ENCODE results near the gene HPCAL1. TPM values are rescaled to one million over a fixed set of nuclear protein-coding genes. Genes with fewer than 3 reads are reported as not detected.

HPCAL1 gene
- total and polyA plus RNA-seq, 2 of the 4 experiments (the other 2 are of a cell fraction) = 8.2 to 33.7 TPM

DNA sequence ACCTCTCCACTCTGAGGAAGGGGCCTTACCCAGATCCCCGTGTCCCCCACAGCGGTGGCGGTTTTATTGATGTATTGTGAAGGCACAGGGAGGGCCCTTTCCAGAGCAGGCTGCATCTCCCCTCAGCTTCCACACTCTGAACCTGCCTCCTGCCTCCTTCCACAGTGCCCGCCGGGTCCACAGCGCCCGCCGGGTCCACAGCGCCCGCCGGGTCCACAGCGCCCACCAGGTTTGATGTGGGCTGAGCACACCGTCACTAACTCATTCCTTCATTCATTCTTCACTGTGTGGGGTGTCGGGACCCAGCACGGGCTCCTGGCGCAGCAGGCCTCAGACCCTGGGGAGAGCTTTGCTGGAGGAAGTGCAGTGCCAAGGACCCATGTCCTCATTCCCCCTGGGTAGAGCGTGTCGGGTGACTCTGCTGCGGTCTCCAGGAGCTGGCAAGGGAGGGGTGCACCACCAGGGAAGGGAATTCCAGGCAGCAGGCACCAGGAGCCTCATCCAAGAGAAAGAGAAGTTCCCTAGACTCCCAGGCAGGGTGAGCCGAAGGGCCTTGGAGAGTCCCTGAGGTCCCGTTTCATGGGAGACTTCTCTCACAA lies 57.1 kb downstream of the HPCAL1 start:
- Histone ChIP-seq H2BK120ac (ENCODE audit: low read depth, low read length) (no peak overlapping the region), H3K9me1 (ENCODE audit: insufficient read depth, low read length) (peaks cover 4% of the 10 kb centered on the region; the same call in 1 of the 2 replicates), H3K27me3 (ENCODE audit: control insufficient read depth, insufficient read depth, low read length) (no peaks in the 10 kb centered on the region), H3K18ac (ENCODE audit: low read depth, low read length) (no peak overlapping the region), H3K56ac (ENCODE audit: extremely low read depth, insufficient read depth, low read length) (no peak overlapping the region), H2BK15ac (ENCODE audit: low read depth, low read length) (no peak overlapping the region), H3K23ac (ENCODE audit: low read depth, low read length) (no peak overlapping the region), H4K5ac (ENCODE audit: low read depth, low read length) (no peak overlapping the region), H3K4me2 (ENCODE audit: low read depth, low read length) (no peak overlapping the region), H3K9me3 (ENCODE audit: control insufficient read depth, insufficient read depth, low read length) (no peaks in the 10 kb centered on the region), H4K8ac (ENCODE audit: low read depth in 2 of 2, low read length in 2 of 2) (no peak overlapping the region), H3K36me3 (ENCODE audit: control insufficient read depth, insufficient read depth, low read length) (no peaks in the 10 kb centered on the region; the same call in 1 of the 2 replicates), H3K4ac (ENCODE audit: low read depth, low read length) (no peak overlapping the region), H3K79me1 (ENCODE audit: low read depth in 1 of 2, low read length in 2 of 2) (peaks cover 0 to 24% of the 10 kb centered on the region in 2 experiments; a peak in 3 of 4 replicates), H3K27ac (ENCODE audit: insufficient read depth, low read length) (no peak overlapping the region), H2AK5ac (ENCODE audit: low read depth, low read length) (no peak overlapping the region), H3K4me1 (ENCODE audit: control insufficient read depth, insufficient read depth, low read length) (peaks cover 6% of the 10 kb centered on the region; the same call in 1 of the 2 replicates), H2AFZ (replicated peaks; ENCODE audit: low read length, poor library complexity) (no peak overlapping the region), H3K9ac (ENCODE audit: low read depth, low read length) (no peak overlapping the region), H2BK20ac (ENCODE audit: low read depth, low read length) (no peak overlapping the region), H3K4me3 (ENCODE audit: insufficient read depth, low read depth, low read length) (no peak overlapping the region), H2BK5ac (ENCODE audit: low read depth, low read length, poor library complexity, severe bottlenecking) (no peak overlapping the region), H4K20me1 (ENCODE audit: insufficient read depth, low read length) (peaks cover 17% of the 10 kb centered on the region), H3K14ac (replicated peaks; ENCODE audit: low read depth, low read length) (no peak overlapping the region), H2AK9ac (replicated peaks; ENCODE audit: low read depth, low read length, poor library complexity) (no peak overlapping the region), H4K91ac (ENCODE audit: insufficient read depth, low read depth, low read length) (no peak overlapping the region)
- intact Hi-C loops (cut with micrococcal nuclease) (no loop called here), in situ Hi-C loops (cut with MboI; ENCODE audit: low sequenced_read_pairs) (no loop called here), dilution Hi-C loops (cut with HindIII; ENCODE audit: low sequenced_read_pairs, unreplicated experiment) (no loop called here)
- BruUV-seq (replicated peaks) = no TSS peak
- no peak for DNase-seq
- ATAC-seq (ENCODE audit: low read depth) = no peak
- ChIA-PET POLR2A (ENCODE audit: unreplicated experiment) (no interaction called here), CTCF (interaction anchor here (0.6 kb wide), 1 partner anchor 325 kb away, joined by 3 read pairs; no protein-coding TSS in a partner anchor)
- TF ChIP-seq CHD1 (IDR thresholded peaks at IDR 0.05; ENCODE audit: low read depth, low read length) = no peak
- TF ChIP-seq, protein P1, sequence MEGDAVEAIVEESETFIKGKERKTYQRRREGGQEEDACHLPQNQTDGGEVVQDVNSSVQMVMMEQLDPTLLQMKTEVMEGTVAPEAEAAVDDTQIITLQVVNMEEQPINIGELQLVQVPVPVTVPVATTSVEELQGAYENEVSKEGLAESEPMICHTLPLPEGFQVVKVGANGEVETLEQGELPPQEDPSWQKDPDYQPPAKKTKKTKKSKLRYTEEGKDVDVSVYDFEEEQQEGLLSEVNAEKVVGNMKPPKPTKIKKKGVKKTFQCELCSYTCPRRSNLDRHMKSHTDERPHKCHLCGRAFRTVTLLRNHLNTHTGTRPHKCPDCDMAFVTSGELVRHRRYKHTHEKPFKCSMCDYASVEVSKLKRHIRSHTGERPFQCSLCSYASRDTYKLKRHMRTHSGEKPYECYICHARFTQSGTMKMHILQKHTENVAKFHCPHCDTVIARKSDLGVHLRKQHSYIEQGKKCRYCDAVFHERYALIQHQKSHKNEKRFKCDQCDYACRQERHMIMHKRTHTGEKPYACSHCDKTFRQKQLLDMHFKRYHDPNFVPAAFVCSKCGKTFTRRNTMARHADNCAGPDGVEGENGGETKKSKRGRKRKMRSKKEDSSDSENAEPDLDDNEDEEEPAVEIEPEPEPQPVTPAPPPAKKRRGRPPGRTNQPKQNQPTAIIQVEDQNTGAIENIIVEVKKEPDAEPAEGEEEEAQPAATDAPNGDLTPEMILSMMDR (conservative IDR thresholded peaks at IDR 0.05; ENCODE audit: low read depth, low read length) = no peak
- TF ChIP-seq CEBPB (IDR thresholded peaks at IDR 0.05; ENCODE audit: low read depth, low read length) = no peak
- TF ChIP-seq, protein P2, sequence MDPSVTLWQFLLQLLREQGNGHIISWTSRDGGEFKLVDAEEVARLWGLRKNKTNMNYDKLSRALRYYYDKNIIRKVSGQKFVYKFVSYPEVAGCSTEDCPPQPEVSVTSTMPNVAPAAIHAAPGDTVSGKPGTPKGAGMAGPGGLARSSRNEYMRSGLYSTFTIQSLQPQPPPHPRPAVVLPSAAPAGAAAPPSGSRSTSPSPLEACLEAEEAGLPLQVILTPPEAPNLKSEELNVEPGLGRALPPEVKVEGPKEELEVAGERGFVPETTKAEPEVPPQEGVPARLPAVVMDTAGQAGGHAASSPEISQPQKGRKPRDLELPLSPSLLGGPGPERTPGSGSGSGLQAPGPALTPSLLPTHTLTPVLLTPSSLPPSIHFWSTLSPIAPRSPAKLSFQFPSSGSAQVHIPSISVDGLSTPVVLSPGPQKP (IDR thresholded peaks at IDR 0.05; ENCODE audit: borderline replicate concordance, low read depth, low read length) = no peak
- TF ChIP-seq RAD21 (IDR thresholded peaks at IDR 0.05; ENCODE audit: low read length) = no peak
- TF ChIP-seq POLR2A (IDR thresholded peaks at IDR 0.05; ENCODE audit: low read depth, low read length) = no peak
- no peak for TF ChIP-seq MAZ (IDR thresholded peaks at IDR 0.05; ENCODE audit: borderline replicate concordance, low read depth, low read length)
- no peak for TF ChIP-seq MXI1 (IDR thresholded peaks at IDR 0.05; ENCODE audit: borderline replicate concordance, low read depth, low read length)
- no peak for TF ChIP-seq BHLHE40 (IDR thresholded peaks at IDR 0.05; ENCODE audit: low read depth, low read length)
- TF ChIP-seq RCOR1 (IDR thresholded peaks at IDR 0.05; ENCODE audit: insufficient replicate concordance, low read length) = no peak
- no peak for TF ChIP-seq MAFK (IDR thresholded peaks at IDR 0.05; ENCODE audit: low read depth, low read length)
- 100% methylated on average over 5 of the region's 21 CpGs; no CpG with 5 or more reads in 1 of the 2 experiments for WGBS, 2 experiments (ENCODE audit: extremely low coverage in 2 of 2, insufficient read length in 1 of 2)
